NAMALWA (cell line): Measurements from ENCODE around the gene GRAMD1A.
"Not testable (repeated sequence)": the region's sequence is repeated elsewhere in the genome, so short reads cannot be mapped to it uniquely, and the experiment has no call there.

ENCODE experiments used
- DNase-seq: peaks from one replicate; pipeline ENCODE4 v3.0.0-alpha.2; 2015; ENCODE audit warnings: low spot score

Gene GRAMD1A

DNA sequence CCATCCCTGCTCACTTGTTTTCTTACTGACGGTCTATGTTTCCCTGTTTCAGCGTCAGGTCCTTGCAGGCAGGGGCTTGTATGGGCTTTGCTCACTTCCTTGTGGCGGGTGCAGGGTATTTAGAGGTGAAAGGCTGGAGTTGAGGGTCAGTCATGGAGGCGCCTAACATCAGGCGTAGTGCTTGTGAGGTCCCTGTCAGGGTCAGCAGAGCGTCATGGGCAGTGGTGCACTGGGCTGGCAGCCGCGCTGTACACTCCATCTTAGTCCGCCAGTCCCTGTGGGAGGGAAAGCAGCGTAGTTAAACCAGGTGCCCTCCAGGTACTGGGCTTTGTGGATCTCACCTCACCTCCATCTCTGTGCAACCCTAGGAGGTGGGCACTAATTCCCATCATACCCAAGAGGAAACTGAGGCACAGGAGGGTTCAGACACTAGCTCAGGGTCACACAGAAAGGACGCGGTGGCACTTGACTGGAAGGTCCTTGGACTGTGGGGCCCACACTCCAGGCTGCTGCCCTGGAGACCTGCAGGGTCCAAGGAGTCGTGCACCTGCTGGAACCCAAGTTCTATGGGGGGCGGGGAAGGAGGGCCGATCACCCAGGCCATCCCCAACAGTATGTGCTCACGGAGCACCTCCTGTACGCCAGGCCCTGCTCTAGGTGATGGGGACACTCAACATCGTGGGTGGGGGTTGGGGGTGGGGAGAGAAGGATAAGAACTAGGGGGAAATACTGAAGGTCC, 4.6 kb downstream of the GRAMD1A start:
- DNase-seq, result no peak

- no peak for DNase-seq
Observed at GRCh38 chr19:35005256-35005977, 5.3 kb downstream of the GRAMD1A start.

DNA sequence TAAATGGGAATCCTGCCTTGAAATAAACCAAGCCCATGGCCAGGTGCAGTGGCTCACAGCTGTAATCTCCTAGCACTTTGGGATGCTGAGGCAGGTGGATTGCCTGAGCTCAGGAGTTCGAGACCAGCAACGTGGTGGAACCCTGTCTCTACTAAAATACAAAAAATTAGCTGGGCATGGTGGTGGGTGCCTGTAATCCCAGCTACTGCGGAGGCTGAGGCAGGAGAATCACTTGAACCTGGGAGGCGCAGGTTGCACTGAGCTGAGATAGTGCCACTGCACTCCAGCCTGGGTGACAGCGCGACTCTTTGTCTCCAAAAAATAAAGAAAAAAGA, 5.9 kb downstream of the GRAMD1A start:
- not testable (repeated sequence) for DNase-seq

DNA sequence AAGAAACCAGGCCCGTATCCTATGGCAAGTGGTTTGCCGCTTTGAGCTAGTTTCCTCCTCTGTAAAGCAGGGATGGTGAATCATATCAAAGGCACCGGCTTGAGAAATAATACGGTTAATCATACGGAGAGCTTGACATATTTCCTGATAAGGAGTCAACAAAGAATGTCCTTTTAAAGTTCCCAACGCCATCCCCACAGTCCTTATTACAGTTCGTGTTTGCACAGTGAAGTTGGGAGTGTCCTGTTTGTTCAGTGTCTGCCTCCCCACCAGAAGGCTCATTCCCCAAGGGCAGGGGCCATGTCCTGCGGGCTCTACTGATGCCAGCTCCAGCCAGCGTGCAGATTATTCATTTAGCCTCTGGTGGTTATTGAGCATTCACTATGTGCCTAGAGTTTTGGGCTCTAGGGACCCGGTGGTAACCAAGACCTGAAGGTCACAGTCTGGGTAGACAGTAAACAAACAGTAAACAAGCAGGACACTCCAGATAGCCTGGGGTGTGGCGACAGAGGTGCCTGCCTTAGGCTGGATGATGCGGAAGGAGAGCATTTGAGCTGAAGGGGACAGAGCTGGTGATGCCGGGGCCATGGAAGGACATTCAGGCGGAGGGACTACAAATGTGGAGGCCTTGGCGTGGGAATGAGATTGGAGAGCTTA, 6.3 kb downstream of the GRAMD1A start:
- no peak for DNase-seq

DNA sequence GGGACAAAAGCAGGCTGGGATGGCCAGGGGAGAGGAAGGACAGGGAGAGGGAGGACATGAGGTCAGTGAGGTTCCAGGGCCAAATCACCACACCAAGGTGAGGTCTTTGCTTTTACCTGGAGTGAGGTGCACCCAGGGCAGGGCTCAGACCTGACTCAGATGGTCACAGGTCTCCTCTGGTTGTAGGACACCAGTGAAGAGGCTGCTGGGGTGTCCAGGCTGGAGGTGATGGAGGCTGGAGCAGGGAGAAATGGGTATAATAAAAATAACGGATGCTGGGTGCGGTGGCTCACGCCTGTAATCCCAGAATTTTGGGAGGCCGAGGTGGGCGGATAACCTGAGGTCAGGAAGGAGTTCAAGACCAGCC, 6.9 kb downstream of the GRAMD1A start:
- no peak for DNase-seq

DNA sequence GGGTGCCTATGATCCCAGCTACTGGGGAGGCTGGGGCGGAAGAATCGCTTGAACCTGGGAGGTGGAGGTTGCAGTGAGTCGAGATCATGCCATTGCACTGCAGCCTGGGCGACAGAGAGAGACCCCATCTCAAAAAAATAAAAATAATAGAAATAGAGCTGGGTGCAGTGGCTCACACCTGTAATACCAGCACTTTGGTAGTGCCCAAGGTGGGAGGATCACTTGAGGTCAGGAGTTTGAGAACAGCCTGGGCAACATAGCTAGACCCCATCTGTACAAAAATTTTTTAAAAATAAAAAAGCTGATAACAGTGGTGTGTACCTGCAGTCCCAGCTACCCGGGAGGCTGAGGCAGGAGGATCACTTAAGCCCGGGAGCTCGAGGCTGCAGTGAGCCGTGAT, 7.3 kb downstream of the GRAMD1A start:
- not testable (repeated sequence) for DNase-seq

DNA sequence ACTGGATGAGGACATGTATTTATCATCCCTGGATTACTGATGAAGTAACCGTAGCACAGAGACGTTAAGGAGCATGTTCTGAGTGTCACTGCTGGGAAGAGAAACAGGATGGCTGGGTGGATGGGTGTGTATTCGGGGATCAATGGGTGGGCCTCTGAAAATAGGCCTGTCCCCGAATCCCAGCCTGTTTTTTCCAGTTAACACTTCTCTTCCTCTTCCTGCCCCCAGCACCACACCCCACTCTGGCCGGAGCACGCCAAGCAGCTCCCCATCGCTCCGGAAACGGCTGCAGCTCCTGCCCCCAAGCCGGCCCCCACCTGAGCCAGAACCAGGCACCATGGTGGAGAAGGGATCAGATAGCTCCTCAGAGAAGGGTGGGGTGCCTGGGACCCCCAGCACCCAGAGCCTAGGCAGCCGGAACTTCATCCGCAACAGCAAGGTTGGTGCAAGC, 8.8 kb downstream of the GRAMD1A start:
- no peak for DNase-seq

GRCh38 chr19:35009424-35010415, 9.6 kb downstream of the GRAMD1A start:
- DNase-seq, result no peak

GRCh38 chr19:35011091-35011689, 11.1 kb downstream of the GRAMD1A start:
- no peak for DNase-seq

DNA sequence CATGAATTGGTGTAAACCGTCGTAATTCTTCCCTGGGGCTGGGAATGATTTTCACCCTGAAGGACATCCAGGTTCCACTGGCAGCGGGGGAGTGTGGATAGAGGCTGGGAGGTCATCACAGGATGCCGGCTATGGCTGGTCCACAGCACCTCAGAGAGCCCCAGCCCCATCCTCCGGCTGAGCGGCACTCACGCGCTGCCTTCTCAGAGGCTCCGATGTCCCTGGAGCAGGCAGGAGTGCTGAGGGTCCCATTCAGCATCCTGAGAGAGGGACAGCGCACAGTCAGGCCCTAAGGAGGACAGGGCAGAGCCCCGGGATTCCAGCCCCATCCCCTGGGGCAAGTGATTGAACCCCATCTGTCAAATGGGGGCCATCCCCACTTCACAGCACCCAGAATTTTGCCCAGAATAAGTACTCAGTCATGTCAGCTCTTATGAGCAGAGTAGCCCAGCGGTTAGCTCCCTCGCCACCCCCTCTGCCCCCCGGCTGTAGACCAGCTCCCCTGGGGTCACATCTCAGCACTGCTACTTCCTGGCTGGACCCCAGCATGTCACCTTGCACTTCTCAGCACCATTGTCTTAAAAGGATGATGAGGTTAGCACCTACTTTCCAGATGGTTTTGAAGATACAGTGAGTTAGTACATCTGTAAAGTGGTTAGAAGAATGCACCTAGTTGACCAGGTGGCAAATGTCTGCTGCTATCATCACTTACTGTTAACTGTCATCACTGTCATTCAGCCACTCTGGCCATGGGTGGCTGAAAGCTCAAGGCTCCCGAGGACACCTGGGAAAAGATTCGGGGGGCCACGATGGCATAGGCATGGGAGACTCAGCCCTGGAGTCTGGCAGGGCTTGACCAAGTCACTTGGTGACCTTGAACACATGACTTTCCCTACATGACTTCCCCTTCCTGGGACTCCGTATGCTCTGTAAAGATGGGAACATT, 11.9 kb downstream of the GRAMD1A start:
- no peak for DNase-seq

GRCh38 chr19:35013041-35013819, 13.1 kb downstream of the GRAMD1A start:
- peak; percentile 68 for DNase-seq

GRCh38 chr19:35013820-35014754, 14.0 kb downstream of the GRAMD1A start:
- no peak for DNase-seq

- DNase-seq, result not testable (repeated sequence)
Observed at GRCh38 chr19:35014774-35015173, 14.7 kb downstream of the GRAMD1A start.

- DNase-seq, result no peak
Observed at GRCh38 chr19:35015270-35015953, 15.3 kb downstream of the GRAMD1A start.

DNA sequence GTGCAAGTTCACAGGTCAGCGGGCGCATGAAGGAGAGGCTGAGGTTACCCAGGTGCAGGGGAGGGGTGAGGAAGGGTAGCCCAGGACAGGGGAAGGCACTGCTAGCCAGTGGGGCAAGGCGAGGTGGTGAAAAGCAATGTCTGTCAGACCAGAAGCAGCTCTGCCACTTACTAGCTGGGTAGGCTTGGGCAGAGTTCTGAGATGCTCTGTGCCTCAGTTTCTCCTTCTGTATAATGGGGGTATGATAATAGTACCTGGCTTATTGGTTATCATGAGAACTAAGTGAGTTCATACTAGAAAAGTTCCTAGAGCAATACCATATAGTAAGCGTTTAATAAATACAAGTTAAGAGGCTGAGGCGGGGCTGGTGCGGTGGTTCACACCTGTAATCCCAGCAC, 15.8 kb downstream of the GRAMD1A start:
- DNase-seq, result no peak

DNA sequence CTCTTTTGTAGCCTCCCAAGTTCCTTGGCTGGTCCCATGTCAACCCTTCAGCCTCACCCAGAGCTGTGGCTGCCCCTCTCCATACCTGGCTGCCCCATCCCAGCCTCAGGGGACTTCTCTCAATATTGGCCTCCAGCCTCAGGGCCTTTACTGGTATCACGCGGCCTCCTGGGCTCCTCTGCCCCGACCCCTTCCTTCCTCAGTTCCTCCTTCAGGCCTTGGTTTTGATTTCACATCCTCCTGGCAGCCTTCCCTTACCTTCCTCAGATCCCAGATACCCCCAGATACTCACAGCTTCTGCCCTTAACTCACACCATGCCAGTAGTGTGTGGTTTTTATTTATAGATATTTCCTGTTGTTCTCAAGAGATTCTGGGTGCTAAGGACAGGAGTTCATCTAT, 17.4 kb downstream of the GRAMD1A start:
- no peak for DNase-seq

DNA sequence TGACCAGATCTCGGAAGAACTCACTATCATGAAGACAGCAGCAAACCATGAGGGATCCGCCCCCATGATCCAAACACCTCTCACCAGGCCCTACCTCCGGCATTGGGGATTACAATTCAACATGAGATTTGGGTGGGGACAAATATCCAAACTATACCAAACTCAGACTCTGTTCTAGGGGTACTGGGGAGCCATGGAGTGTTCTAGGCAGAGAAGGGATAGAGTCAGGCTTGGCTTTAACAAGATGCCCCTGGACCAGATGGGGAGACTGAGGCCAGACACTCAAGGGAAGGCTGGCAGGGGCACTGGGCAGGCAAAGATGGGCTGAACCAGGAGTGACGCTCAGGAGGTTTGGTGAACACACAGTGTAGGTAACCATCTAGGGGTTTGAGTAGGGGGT, 18.3 kb downstream of the GRAMD1A start:
- DNase-seq, result no peak

DNA sequence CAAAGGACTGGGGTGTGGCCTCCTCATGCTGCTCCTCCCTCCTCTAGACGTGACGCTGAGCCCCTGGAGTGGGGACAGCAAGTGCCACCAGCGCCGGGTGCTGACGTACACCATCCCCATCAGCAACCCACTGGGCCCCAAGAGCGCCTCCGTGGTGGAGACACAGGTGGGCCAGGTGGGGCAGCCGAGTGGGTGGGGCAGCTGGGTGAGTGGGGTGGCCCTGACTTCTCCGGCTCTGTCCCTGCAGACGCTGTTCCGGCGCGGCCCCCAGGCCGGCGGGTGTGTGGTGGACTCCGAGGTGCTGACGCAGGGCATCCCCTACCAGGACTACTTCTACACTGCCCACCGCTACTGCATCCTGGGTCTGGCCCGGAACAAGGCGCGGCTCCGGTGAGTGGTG, 19.0 kb downstream of the GRAMD1A start:
- DNase-seq, result no peak
